ENCODE measurements around the gene NCK2.

NCK2 gene

DNA sequence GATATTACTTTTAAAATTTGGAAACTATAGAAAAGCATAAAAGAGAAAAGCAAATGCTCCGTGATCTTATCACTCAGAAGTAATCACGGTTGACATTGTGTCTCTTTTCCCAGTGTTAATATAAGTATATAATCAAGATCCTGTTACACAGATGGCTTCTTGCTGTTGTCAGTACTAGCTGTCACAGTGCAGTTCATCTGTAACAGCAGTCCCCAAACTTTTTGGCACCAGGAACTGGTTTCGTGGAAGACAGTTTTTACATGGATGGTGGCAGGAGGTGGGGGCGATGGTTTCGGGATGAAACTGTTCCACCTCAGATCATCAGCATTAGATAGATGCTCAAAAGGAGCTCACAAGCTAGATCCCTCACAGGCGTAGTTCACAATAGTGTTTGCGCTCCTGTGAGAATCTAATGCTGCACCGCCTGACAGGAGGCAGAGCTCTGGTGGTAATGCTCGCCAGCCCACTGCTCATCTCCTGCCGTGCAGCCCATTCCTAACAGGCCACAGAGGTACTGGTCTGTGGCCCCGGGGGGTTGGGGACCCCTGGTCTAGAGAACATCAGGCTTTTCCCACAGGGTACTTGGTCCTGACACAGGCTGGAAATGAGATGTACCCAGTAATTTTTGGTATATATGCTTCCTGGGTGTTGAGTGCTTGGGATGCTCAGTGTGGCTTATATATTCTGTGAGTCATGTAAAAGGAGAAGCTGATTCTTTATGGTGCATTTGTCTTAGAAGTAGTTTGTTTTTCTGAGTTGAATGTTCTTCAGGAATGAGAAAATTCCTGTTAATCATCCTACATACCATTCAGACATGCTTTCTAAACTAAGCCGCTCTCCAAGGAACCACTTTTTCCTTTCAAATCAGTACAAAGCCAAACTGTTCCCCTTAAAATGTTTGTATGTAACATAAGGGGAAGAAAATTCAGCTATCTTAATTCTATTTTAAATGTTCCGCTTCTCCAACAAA lies 121.8 kb downstream of the NCK2 start:
- in situ Hi-C loops (cut with MboI; ENCODE audit: low sequenced_read_pairs), result no loop called here

DNA sequence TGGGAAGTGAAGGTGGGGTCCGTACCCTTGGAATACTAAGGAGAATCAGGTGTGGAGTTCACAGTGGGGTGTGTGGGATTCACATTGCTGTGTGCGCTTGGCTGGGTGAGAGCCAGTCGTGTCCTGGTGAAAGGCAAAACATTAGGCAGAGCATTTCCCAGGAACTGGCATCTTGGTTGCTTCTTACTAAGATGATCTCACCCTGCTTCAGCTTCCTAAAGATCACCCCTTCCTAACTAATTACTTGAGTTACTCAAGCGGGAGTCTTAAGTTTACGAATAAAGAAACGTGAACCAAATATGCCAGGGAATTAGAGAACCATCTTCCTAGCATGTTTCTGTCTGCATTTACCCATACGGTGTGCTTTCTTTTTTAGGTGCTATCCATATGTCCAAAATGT lies 122.9 kb downstream of the NCK2 start:
- in situ Hi-C loops (cut with MboI; ENCODE audit: low sequenced_read_pairs), result no loop called here

DNA sequence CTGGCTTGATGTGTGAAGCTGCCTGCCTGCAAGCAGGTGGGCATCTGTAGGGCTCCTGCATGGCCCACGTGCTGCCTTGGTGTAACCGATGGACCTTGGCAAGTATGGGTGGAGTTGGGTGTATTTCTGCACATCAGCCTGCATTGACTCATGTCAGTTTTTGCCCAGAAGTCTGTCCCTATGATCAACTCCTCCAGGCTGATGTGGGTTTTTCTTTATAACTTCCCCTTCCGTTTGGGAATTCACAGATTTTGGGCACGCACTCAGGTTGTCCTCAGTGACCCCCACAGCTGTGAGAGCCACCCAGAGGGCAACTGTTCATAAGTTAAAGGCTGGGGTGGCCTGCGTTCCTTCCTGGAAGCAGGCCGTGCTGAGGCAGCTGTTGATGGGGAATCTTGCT lies 123.3 kb downstream of the NCK2 start:
- in situ Hi-C loops (cut with MboI; ENCODE audit: low sequenced_read_pairs), result no loop called here

DNA sequence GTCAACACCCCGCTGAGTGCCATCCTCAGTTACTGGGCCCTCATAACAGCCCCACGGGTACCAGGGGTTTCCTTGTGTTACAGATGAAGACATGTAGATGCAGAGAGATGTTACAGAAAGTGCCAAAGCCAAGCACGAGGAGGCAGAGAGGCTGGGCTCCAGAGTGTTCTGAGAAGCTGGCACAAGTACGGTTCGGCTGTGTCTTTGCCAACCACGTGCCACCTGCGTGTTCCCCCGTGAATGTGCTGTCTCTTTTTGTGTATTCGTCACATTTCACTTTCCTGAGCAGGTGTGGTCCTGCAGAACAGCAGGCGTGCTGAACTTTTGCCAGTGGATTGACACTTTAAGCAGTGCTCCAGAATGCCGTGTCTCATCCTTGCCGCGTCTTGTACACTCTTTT lies 124.6 kb downstream of the NCK2 start:
- in situ Hi-C loops (cut with MboI; ENCODE audit: low sequenced_read_pairs), result no loop called here

DNA sequence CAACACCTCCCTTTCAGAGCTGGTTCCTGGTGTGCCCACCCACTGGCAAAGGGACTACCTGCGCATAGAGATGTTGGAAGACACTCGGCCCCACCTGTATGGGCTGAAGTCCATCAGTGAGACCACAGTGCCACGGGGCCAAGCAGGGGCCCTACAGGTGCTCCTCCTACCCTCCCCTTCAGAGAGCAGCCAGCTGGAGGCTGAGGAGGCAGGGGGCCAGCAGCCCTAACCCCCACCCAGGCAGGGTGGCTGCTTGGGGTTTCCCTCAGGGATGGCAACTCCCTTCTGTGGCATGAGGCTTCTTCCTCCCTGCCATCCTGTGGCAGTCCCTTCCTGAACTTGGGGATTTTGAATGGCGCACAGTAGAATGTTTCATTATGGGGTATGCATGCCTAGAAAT lies 125.3 kb downstream of the NCK2 start:
- in situ Hi-C loops (cut with MboI; ENCODE audit: low sequenced_read_pairs), result no loop called here

DNA sequence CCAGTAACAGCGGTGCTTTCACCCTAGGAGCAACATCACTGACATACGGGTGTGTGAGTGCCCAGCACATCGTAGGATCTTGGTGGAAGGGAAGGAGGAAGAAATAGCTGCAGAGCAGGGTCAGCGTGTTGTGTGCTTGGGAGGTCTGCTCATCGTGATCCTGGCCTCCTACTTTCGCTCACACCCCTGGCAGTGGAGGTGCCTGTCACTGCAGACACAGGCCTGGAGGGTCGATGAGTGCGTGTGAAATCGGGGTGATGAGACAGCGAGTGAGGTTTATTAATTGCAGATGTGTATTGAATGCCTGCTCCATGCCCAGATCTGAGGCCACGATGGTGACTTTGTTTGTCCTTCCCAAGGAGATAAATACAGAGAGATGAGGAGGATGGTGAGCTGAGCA lies 126.1 kb downstream of the NCK2 start:
- in situ Hi-C loops (cut with MboI; ENCODE audit: low sequenced_read_pairs), result no loop called here

DNA sequence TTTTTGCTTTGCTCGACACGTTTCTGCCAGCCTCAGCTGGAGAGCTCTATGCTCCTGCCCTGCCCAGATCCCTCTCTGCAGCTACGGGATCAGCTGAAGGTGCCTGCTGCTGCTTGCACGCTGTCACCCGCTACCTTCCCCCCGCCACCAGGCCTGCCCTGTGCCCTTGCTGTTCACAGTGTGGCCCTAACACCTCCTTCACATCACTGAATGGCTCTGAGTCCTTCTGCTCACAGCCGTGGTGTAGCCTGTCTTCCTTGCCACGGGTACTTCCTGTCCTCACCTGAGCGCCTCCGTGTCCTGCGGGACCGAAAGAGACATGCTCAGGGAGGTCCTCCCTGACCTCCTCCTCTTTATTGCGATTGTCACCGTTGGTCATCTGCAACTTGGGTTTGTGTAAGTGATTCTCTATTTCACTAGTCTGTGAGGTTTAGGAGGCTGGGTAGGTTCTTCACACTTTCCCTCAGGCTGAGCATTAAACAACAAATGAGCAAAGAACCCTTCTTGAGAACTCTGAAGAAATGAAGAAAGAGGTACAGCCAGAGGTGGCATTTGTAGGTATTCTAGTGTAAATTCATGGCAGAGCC lies 127.5 kb downstream of the NCK2 start:
- in situ Hi-C loops (cut with MboI; ENCODE audit: low sequenced_read_pairs), result no loop called here

DNA sequence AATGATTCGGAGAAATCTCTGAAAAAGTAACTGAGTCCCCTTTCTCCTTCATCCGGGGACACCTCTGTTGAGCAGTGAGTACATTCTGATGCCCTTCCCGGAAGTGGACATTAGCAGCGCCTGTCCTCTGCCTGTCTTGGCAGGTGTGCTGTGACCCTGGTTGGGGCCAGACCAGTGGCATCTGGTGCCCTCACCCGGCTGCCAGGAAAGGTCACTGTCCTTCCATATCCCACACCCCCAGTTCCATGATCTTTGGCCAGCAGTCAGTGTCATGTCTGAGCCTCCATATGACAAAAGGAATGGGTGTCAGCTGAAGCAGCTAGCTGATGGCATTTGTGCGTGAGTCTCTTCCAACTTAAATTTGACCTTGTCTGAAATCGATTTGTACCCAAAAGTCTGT lies 128.1 kb downstream of the NCK2 start:
- in situ Hi-C loops (cut with MboI; ENCODE audit: low sequenced_read_pairs), result no loop called here

DNA sequence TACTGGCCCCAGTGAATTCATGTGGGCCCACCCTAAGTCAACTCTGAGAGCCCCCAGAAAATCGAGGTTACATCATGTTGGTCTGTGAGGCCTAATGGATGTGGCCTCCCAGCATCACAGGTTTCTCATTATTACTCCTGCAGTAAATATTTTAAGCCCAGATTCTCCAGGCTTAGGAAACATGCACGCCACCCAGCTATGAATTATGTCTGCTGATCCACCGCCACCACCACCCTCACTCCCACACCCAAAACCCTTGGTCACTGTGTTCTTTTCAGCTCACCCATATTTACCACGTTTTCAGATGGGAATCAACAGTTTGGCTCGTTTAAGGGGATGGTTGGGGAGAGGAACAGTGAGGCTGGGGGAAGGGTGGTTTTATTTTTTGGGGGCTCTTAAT lies 128.6 kb downstream of the NCK2 start:
- in situ Hi-C loops (cut with MboI; ENCODE audit: low sequenced_read_pairs), result no loop called here

DNA sequence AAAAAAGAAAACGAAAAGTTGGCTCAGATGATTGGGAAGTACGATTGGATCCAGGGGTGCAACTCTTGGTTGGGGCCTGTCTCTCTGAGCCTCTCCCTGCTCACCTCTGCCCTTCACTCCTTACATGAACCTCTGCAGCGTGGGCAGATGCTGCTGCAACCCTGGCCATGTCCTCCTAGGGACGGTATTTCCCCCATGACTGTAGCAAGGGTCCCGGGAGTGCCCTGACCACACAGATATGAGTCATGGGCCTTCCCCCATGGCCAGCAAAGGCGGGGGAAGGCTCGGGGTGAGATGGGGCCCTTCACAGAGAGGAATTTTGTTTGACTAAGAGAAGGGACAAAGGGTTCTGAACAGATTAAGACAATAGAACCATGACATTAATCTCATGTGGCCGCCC lies 129.0 kb downstream of the NCK2 start:
- in situ Hi-C loops (cut with MboI; ENCODE audit: low sequenced_read_pairs), result no loop called here

DNA sequence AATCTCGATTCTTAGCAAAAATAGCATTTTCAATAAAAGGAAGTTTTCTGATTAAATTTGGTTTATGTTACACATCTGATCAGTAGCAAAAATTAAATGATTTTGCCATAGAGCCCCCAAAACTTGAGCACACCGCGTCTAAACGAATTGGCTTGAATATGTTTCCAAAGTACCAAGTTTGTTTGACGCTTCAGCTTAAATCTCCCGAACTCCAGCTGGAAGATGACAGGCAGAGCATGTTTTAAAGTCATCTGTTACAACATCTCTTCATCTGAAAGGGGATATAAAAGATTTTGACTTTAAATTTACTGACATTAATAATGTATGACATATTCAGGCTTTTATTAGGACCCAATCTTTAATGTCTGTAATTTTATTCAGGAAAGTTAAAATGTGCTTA lies 129.8 kb downstream of the NCK2 start:
- in situ Hi-C loops (cut with MboI; ENCODE audit: low sequenced_read_pairs), result no loop called here

DNA sequence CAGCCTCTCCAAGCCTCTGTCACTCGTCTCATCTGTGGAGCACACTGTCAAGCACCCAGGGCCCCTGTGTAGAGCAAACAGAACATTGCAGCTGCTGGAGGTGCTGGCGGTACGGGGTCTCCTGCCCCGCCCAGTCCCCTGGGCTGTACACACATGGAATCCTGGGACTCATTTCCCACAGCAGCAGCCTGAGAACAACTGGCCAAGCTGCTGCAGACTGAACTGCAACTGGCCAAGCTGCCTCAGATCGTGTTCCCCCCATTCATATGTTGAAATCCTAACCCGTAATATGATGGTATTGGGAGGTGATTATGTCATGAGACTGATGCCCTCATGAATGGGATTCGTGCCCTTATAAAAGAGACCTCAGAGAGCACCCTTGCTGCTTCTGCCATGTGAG lies 130.5 kb downstream of the NCK2 start:
- in situ Hi-C loops (cut with MboI; ENCODE audit: low sequenced_read_pairs), result no loop called here

DNA sequence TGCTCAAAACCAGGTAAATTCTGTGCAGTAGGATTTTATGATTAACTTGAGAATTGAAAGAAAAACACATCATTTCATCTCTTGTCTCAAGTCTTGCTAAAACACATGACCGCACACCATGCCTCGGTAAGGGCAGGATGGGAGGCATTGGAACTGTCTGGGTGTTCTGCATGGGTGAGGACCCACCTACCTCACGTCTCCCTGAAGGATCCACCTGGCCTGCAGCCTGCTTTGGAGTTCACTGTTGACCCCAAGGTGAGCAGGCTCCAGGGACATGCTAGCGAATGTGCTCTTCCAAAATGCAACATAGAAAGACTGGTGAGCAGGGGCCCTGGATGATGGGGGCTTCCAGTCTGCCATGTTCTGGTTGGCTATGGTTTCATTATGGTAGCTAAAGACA lies 131.5 kb downstream of the NCK2 start:
- in situ Hi-C loops (cut with MboI; ENCODE audit: low sequenced_read_pairs), result no loop called here

DNA sequence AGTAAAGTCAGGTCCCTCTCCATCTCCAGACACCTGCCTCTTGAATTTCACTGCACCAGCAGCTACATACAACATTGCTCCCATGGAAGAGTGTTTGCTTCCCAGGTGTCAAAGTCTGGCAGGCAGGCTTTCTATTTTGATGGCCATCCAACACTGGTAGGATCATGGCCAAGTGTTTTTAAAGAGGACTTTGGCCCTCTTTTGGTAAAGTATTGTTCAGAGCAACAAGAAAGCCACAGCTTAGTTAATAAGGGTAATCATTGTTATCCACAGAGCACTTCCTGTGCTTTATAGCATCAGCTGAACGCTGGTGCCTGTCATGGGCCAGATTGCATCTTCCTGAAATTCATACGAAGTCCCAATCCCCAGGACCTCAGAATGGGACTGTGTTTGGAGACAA lies 133.2 kb downstream of the NCK2 start:
- in situ Hi-C loops (cut with MboI; ENCODE audit: low sequenced_read_pairs), result no loop called here

DNA sequence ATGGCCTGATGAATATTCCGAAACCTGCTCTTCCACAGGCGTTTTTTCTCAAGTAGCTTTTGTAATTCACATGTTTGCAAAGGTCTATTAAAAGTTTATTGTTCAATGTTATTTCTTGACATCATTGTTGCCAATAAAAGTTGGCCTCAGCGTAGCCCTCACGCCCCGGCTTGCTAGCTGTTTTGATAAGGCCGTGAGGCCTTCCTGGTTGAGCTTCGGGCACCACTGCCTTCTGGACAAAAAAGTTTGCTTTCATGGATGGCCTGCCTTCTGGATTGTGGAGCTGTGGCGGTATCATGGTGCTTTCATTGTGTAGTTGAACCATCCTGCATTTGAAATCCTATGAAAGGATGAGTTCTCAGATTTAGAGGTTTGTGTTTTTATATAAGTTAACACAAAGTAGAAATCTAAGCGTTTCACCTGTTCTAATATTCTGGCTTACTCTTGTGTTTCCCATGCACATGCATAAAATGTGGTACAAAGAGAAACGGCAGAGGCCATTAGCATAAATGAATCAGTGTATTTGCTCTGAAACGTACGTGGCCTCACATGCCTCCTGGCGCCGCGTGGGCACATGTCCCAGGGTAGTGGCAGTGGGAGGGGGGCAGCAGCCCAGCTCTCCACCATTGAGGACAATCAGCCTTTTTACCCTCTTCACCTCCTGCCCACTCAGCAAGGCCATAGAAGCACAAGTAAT lies 134.5 kb downstream of the NCK2 start:
- in situ Hi-C loops (cut with MboI; ENCODE audit: low sequenced_read_pairs), result no loop called here

DNA sequence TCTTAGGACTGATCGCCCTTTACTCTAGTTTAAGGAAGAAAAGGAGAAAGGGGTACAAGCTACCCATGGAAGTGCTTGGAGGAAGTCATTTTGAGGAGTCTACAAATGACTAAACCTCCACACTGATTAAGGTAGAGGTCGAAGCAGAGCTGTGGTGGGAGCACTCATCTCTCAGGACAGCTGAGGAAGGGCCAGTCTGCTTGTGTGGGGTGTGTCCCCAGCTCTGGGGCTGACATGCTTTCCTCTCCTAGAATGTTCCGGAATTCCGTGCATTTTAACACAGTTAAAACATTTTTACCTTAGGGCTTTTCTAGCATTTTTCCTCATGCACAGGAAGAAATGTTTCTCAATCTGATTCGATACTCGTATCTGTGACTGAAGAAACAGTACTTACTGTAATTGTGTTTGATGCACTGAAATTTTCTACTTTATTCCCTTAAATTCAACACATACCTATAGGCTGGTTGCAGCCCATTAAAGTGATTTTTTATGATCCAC lies 135.1 kb downstream of the NCK2 start:
- in situ Hi-C loops (cut with MboI; ENCODE audit: low sequenced_read_pairs), result loop anchor here (10.0 kb wide), 2 partner anchors 95 to 305 kb away; no protein-coding TSS in a partner anchor

DNA sequence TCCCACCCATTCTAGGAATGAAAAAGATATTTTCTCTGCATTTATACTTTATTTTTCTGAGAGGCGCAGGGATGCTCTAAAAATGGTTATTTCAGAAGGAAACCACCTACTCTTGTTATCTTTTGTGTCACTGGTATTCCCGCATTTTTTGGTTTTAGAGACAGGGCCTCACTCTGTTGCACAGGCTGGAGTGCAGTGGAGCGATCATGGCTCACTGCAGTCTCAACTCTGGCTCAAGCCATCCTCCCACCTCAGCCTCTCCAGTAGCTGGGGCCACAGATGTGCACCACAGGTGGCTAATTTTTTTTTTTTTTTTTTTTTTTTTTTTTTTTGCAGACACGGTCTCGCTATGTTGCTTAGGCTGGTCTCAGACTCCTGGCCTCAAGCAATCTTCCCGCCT lies 135.9 kb downstream of the NCK2 start:
- in situ Hi-C loops (cut with MboI; ENCODE audit: low sequenced_read_pairs), result loop anchor here (10.0 kb wide), 2 partner anchors 96 to 306 kb away; no protein-coding TSS in a partner anchor

DNA sequence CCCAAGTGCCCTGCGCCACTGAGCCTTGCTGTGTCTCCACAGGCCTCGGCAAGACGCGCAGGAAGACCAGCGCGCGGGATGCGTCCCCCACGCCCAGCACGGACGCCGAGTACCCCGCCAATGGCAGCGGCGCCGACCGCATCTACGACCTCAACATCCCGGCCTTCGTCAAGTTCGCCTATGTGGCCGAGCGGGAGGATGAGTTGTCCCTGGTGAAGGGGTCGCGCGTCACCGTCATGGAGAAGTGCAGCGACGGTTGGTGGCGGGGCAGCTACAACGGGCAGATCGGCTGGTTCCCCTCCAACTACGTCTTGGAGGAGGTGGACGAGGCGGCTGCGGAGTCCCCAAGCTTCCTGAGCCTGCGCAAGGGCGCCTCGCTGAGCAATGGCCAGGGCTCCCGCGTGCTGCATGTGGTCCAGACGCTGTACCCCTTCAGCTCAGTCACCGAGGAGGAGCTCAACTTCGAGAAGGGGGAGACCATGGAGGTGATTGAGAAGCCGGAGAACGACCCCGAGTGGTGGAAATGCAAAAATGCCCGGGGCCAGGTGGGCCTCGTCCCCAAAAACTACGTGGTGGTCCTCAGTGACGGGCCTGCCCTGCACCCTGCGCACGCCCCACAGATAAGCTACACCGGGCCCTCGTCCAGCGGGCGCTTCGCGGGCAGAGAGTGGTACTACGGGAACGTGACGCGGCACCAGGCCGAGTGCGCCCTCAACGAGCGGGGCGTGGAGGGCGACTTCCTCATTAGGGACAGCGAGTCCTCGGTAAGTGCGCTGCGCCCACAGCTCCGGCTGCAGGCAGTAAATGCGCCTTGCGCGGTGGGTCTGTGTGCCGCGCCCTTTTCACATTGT lies 136.8 kb downstream of the NCK2 start:
- in situ Hi-C loops (cut with MboI; ENCODE audit: low sequenced_read_pairs), result loop anchor here (10.0 kb wide), 2 partner anchors 97 to 307 kb away; no protein-coding TSS in a partner anchor

DNA sequence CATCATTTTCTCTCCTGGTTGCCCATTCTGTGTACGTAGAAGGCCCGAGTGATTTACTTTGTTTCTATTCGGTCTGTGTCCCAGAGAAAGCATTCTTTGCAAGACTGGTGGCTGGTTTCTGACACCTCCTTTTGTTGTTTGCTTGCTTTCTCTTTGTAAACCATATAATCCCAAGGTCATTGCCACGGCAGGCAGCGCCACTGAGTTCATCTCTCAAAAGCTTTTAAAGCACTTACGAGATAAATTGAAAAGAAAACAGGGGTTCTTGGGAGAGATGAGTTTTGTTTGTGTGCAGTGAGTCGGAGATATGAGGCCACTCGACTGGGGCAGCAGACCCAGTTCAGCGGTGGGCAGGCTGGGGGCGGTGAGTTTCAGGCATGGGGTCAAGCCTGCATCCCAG lies 137.6 kb downstream of the NCK2 start:
- in situ Hi-C loops (cut with MboI; ENCODE audit: low sequenced_read_pairs), result loop anchor here (10.0 kb wide), 2 partner anchors 98 to 308 kb away; no protein-coding TSS in a partner anchor

DNA sequence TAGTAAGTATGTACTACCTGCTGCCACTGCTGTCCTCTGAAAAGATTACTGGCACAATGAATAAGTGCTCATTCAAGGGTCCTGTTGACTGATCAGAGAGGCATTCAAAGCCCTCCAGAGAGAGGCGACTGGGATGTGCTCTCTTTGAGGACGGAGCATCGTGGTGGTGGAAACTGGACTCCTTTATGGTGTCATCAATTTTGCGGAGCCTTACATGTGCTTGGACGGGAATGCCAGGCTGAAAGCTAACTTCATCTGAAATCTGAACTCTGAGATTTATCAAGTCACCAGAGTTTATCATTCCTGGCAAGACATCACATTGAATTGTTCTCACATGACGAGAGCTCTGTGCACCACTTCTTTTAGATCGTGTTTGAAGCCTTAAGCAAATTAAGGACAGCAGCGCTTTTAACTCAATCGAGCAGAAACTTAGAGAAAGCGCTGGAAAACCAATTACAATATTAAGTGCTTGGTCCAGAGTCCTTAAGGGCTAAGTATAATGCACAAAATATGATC lies 138.3 kb downstream of the NCK2 start:
- in situ Hi-C loops (cut with MboI; ENCODE audit: low sequenced_read_pairs), result loop anchor here (10.0 kb wide), 2 partner anchors 98 to 308 kb away; no protein-coding TSS in a partner anchor
